ENCODE measurements around the gene GARNL3.

GARNL3 gene

DNA sequence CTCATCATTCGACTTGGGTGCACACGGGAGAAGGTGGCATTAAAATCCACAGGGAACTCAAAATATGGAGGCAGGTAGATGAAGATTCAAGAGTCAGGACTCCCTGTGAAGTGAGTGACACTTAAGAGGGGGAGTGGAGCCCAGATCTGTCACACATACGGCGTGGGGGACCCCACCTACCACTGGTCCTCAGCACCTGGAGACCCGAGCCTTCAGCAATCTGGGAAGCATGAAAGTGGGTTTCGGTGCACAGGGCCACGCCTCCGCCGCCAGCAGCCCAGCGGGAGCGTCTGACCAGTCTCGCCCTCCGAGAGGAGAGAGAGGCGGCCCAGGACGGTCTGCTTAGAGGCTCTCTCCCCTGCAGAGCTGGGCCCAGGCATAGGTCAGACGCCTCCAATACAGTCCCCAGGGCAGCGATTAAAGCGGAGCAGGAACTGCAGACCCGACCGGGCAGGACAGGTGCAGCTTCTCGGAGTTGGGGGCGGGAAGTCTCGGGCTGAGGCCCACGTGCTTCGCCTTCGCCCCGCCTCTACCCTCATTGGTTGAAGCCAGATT lies 131.8 kb downstream of the GARNL3 start:
- DNase-seq (ENCODE audit: extremely low read depth, low read depth), result no peak
- TF ChIP-seq, protein P1, sequence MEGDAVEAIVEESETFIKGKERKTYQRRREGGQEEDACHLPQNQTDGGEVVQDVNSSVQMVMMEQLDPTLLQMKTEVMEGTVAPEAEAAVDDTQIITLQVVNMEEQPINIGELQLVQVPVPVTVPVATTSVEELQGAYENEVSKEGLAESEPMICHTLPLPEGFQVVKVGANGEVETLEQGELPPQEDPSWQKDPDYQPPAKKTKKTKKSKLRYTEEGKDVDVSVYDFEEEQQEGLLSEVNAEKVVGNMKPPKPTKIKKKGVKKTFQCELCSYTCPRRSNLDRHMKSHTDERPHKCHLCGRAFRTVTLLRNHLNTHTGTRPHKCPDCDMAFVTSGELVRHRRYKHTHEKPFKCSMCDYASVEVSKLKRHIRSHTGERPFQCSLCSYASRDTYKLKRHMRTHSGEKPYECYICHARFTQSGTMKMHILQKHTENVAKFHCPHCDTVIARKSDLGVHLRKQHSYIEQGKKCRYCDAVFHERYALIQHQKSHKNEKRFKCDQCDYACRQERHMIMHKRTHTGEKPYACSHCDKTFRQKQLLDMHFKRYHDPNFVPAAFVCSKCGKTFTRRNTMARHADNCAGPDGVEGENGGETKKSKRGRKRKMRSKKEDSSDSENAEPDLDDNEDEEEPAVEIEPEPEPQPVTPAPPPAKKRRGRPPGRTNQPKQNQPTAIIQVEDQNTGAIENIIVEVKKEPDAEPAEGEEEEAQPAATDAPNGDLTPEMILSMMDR (IDR thresholded peaks at IDR 0.05; ENCODE audit: low read depth, low read length, missing control alignments), result no peak
- H3K4me3 ChIP-seq (replicated peaks; ENCODE audit: low read depth, low read length), result peak overlapping the region; percentile 55

DNA sequence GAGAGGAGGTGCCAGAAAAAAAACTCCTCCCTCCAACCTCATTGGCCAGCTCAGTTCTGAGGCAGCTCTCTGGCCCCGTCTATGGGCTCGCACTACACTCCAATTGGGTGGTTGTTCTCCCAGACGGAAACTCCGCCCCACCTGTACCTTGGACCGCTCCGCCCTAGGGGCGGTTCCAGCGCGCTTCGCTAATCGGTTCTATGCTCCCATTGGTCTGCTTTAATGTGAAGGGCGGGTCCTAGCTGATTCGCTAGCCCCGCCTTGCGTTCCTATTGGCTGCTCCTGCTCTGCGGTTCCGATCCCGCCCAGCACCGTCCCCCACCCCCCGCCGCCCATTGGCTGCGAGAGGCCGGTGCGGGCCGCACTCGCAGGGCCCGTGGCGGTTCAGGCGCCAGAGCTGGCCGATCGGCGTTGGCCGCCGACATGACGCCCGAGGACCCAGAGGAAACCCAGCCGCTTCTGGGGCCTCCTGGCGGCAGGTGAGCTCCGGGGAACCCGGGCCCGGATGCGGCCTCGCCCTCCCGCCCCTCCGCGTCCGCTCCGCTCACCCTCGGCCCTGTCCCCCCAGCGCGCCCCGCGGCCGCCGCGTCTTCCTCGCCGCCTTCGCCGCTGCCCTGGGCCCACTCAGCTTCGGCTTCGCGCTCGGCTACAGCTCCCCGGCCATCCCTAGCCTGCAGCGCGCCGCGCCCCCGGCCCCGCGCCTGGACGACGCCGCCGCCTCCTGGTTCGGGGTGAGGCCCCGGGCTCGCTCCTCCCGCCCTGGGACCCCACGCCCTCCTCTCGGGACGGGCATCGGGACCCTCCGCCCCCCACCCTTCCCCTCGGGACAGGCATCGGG lies 132.5 kb downstream of the GARNL3 start, which contains the start of gene SLC2A8:
Gene SLC2A8, plus strand, starts transcription at position 362 of the 838 bp plus-strand sequence. Its CDS starts 62 bp downstream, at position 424.
- peak; percentile 95 for DNase-seq (ENCODE audit: extremely low read depth, low read depth)
- TF ChIP-seq, protein P1 (IDR thresholded peaks at IDR 0.05; ENCODE audit: low read depth, low read length, missing control alignments), result no peak
- peak within 1 kb of the TSS; percentile 55 for H3K4me3 ChIP-seq (replicated peaks; ENCODE audit: low read depth, low read length)

DNA sequence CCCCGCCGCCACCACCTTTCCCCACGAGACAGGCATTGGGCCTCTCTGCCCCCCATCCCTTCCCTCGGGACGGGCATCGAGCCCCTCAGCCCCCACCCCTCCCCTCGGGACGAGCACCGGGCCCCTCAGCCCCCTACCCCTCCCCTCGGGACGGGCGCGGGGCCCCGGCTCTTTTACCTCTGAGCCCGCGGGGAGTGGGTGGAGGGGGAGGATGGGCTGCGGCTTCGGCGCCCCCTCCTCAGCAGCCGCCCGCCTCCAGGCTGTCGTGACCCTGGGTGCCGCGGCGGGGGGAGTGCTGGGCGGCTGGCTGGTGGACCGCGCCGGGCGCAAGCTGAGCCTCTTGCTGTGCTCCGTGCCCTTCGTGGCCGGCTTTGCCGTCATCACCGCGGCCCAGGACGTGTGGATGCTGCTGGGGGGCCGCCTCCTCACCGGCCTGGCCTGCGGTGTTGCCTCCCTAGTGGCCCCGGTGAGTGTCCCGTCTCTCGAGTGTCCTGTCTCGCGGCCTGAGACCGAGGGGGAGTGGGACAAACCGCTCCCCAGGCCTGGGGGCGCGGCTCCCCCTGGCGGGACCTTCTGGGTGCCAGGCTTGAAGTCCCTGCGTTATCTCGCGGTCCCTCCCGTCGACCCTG lies 133.2 kb downstream of the GARNL3 start:
- peak overlapping the region; percentile 55 for H3K4me3 ChIP-seq (replicated peaks; ENCODE audit: low read depth, low read length)
- TF ChIP-seq, protein P1 (IDR thresholded peaks at IDR 0.05; ENCODE audit: low read depth, low read length, missing control alignments), result peak; percentile 58
- no peak for DNase-seq (ENCODE audit: extremely low read depth, low read depth)

DNA sequence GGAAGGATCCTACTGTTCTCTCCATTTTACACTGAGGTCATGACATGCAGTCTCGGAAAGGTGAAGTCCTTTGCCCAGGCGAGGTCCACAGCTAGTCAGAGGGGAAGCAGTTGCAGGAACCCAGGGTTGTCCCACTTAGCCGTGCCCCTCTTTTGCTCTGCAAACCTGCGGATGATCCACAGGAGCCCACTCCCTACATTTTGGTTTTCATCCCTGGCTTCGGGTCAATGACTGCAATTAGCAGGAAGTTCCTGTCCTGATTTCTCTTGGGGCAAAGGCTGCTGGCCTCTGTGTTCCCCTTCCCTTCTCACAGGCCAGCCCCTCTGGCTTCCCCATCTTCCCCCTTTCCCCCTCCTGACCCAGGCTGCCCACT lies 133.7 kb downstream of the GARNL3 start:
- TF ChIP-seq, protein P1 (IDR thresholded peaks at IDR 0.05; ENCODE audit: low read depth, low read length, missing control alignments), result no peak
- DNase-seq (ENCODE audit: extremely low read depth, low read depth), result no peak
- peak overlapping the region; percentile 55 for H3K4me3 ChIP-seq (replicated peaks; ENCODE audit: low read depth, low read length)

DNA sequence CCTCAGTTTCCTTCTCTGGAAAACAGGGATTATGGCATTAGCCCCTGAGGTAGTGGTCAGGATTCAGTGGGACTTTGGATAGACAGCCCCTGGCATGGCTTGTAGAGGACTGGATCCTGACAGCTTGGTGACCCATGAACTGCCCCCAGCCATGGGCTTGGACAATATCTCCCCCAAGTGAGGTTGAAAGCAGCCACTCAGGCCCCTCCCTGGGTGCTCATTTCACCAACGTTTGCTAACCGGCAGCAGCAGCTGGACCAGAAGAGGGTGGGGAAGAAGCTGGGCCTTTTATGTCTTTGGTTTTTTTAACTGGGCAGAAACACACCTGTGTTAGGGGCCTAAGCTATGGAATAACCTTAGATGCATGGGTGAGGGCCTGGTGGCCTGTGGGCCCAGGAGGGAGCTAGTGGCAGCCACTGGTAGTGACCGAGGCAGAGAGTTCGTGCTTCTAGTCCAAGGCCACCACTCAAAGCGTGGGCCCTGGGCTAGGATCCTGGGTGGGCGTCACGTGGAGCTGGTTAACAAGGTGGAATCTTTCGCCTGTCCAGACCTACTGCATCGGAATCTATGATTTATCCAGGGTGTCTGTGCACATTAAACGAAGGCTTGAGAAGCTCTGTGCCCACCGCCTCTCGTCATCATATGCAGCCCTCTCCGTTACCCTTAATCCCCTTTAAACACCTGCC lies 134.3 kb downstream of the GARNL3 start:
- H3K4me3 ChIP-seq (replicated peaks; ENCODE audit: low read depth, low read length), result no peak overlapping the region
- DNase-seq (ENCODE audit: extremely low read depth, low read depth), result no peak
- TF ChIP-seq, protein P1 (IDR thresholded peaks at IDR 0.05; ENCODE audit: low read depth, low read length, missing control alignments), result no peak

DNA sequence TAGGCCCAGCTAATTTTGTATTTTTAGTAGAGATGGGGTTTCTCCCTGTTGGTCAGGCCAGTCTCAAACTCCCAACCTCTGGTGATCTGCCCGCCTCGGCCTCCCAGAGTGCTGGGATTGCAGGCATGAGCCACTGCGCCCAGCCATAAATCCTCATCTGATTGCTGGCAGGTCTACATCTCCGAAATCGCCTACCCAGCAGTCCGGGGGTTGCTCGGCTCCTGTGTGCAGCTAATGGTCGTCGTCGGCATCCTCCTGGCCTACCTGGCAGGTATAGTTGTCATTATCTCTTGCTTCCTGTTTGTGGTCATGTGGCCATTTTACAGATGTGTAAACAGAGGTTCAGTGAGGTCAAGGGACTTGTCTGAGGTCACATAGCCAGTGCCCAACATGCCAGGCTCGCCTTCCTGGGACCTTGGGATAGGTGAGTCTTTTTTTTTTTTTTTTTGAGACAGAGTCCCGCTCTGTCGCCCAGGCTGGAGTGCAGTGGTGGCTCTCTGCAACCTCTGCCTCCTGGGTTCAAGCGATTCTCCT lies 135.2 kb downstream of the GARNL3 start:
- DNase-seq (ENCODE audit: extremely low read depth, low read depth), result no peak
- TF ChIP-seq, protein P1 (IDR thresholded peaks at IDR 0.05; ENCODE audit: low read depth, low read length, missing control alignments), result no peak
- H3K4me3 ChIP-seq (replicated peaks; ENCODE audit: low read depth, low read length), result no peak overlapping the region
